DOHH2 (cell line): ENCODE measurements around the gene LRRC4C.

Experiments used
- H3F3A ChIP-seq: fragments of 200-600 bp; sonication (generic), shearing (Covaris generic); 2 replicates; pipeline ENCODE4 v1.6.0; 2016; ENCODE audit warnings: antibody characterized with exemption, mild to moderate bottlenecking; ENCODE audit not compliant: control insufficient read depth, insufficient read depth
- H3K27ac ChIP-seq: fragments of 200-600 bp; sonication (generic); 2 replicates; pipeline ENCODE4 v1.5.1; 2014; ENCODE audit warnings: low read depth, mild to moderate bottlenecking, low read length, moderate library complexity
- H3K27me3 ChIP-seq: fragments of 200-600 bp; sonication (generic); 2 replicates; pipeline ENCODE4 v1.6.1; 2014; ENCODE audit warnings: mild to moderate bottlenecking, low read length, mixed read lengths; ENCODE audit not compliant: control insufficient read depth
- H3K36me3 ChIP-seq: fragments of 200-600 bp; sonication (generic); 2 replicates; pipeline ENCODE4 v1.6.1; 2014; ENCODE audit warnings: mild to moderate bottlenecking, low read length, moderate library complexity, mixed read lengths; ENCODE audit not compliant: control insufficient read depth
- H3K4me1 ChIP-seq: fragments of 200-600 bp; sonication (generic); 2 replicates; pipeline ENCODE4 v1.6.1; 2014; ENCODE audit warnings: mild to moderate bottlenecking, low read length, mixed read lengths; ENCODE audit not compliant: control insufficient read depth
- H3K4me2 ChIP-seq: fragments of 200-600 bp; sonication (generic); 2 replicates; pipeline ENCODE4 v1.6.0; 2014; ENCODE audit warnings: mild to moderate bottlenecking, low read length, moderate library complexity
- H3K4me3 ChIP-seq: fragments of 200-600 bp; sonication (generic); 2 replicates; pipeline ENCODE4 v1.5.1; 2014; ENCODE audit warnings: mild to moderate bottlenecking, low read length, mixed read lengths
- H3K79me2 ChIP-seq: fragments of 200-600 bp; sonication (generic); 2 replicates; pipeline ENCODE4 v1.6.1; 2014; ENCODE audit warnings: mild to moderate bottlenecking, low read length, mixed read lengths; ENCODE audit not compliant: control insufficient read depth
- H3K9me2 ChIP-seq: fragments of 200-600 bp; sonication (generic); replicated peaks from 2 replicates; pipeline ENCODE4 v1.6.1; 2014; ENCODE audit warnings: mild to moderate bottlenecking, low read length, mixed read lengths; ENCODE audit not compliant: control insufficient read depth
- H3K9me3 ChIP-seq: fragments of 200-600 bp; sonication (generic); 2 replicates; pipeline ENCODE4 v1.6.1; 2014; ENCODE audit warnings: antibody characterized with exemption, low read length, mixed read lengths; ENCODE audit not compliant: control insufficient read depth, insufficient read depth
- H4K20me1 ChIP-seq: fragments of 200-600 bp; sonication (generic); 2 replicates; pipeline ENCODE4 v1.6.0; 2014; ENCODE audit warnings: low read depth, mild to moderate bottlenecking, antibody characterized with exemption, low read length, moderate library complexity; ENCODE audit not compliant: control insufficient read depth, insufficient read depth
- EZH2phosphoT487 ChIP-seq: fragments of 200-600 bp; sonication (generic); IDR thresholded peaks from 2 replicates; pipeline ENCODE4 v1.6.1; 2017; ENCODE audit warnings: borderline replicate concordance, mild to moderate bottlenecking, antibody characterized with exemption, low read length, moderate library complexity, mixed read lengths
- TF ChIP-seq, protein P1 (sequence below): fragments of 200-600 bp; sonication (generic); IDR thresholded peaks from one replicate; pipeline ENCODE4 v1.5.1; 2014; ENCODE audit warnings: antibody characterized with exemption, mild to moderate bottlenecking, low read depth, low read length; ENCODE audit not compliant: poor library complexity, severe bottlenecking

The LRRC4C gene

DNA sequence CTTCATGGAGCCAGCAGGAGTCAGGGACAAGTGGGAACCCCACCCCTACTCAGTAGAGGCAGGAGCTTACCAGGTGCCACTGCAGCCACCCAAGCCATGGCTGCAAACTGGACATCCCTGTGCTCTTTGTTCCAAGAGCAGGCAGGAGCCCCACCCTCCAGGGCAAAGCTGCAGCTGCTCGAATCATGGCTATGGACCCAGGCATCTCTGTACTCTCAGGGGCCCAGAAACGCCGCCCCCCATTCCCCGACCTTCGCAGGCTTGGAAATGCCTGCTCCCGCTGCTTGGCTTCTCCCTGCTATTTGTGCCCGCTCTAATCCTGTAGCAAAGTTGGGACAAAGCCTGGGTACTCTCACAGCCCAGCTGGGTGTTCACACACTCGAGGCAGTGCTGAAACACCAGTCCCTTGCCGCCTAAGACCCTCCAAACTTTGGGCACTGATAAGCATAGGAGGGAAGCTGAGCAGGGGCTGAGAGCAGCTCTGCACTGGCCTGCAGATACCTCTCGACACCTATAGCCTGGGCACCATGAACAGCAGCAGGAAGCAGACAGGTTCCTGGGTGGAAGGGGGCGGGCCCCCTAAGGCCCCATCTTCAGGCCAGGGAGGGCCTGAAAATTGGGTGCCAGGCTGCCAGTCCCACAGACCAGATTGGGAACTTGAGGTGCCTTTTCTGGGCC is 402.4 kb downstream of the LRRC4C start:
- no peaks in the 10 kb centered on the region for H3K79me2 ChIP-seq
- H4K20me1 ChIP-seq, result no peaks in the 10 kb centered on the region

DNA sequence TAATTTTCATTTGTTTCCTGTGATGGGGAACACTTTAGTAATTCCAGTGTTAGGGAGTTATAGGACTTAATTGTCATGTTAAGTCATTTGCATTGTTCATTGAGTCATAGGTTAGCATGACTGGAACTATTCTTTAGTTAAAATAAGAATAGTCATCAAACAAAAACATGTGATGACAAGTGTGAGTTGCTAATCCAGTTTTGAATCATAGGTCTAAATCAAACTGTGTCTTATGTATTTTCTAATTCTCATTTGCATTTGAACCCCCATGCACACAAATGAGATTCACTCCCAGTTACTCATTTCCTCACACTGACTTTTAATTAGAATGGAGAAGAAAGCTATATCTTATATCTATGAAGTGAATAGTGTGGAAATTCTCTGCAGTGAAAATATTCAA is 405.6 kb downstream of the LRRC4C start:
- Histone ChIP-seq H3K36me3 (no peaks in the 10 kb centered on the region), H3K27me3 (no peaks in the 10 kb centered on the region), H3K4me1 (no peaks in the 10 kb centered on the region), H3K79me2 (no peaks in the 10 kb centered on the region), H3F3A (no peaks in the 10 kb centered on the region), H3K27ac (no peak overlapping the region), H3K4me2 (no peak overlapping the region), H3K9me2 (no peaks in the 10 kb centered on the region), H3K4me3 (no peak overlapping the region), H3K9me3 (no peaks in the 10 kb centered on the region), H4K20me1 (no peaks in the 10 kb centered on the region)
- TF ChIP-seq, protein P1, sequence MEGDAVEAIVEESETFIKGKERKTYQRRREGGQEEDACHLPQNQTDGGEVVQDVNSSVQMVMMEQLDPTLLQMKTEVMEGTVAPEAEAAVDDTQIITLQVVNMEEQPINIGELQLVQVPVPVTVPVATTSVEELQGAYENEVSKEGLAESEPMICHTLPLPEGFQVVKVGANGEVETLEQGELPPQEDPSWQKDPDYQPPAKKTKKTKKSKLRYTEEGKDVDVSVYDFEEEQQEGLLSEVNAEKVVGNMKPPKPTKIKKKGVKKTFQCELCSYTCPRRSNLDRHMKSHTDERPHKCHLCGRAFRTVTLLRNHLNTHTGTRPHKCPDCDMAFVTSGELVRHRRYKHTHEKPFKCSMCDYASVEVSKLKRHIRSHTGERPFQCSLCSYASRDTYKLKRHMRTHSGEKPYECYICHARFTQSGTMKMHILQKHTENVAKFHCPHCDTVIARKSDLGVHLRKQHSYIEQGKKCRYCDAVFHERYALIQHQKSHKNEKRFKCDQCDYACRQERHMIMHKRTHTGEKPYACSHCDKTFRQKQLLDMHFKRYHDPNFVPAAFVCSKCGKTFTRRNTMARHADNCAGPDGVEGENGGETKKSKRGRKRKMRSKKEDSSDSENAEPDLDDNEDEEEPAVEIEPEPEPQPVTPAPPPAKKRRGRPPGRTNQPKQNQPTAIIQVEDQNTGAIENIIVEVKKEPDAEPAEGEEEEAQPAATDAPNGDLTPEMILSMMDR, result no peak
- TF ChIP-seq EZH2phosphoT487, result no peak

More for the DNA sequence above, 402.4 kb downstream of the LRRC4C start:
- Histone ChIP-seq H3K9me3 (no peaks in the 10 kb centered on the region), H3K4me3 (no peak overlapping the region), H3K9me2 (no peaks in the 10 kb centered on the region), H3K27me3 (no peaks in the 10 kb centered on the region), H3K36me3 (no peaks in the 10 kb centered on the region), H3K27ac (no peak overlapping the region), H3K4me1 (no peaks in the 10 kb centered on the region), H3K4me2 (no peak overlapping the region), H3F3A (no peaks in the 10 kb centered on the region)
- TF ChIP-seq, protein P1, result no peak
- TF ChIP-seq EZH2phosphoT487, result no peak

DNA sequence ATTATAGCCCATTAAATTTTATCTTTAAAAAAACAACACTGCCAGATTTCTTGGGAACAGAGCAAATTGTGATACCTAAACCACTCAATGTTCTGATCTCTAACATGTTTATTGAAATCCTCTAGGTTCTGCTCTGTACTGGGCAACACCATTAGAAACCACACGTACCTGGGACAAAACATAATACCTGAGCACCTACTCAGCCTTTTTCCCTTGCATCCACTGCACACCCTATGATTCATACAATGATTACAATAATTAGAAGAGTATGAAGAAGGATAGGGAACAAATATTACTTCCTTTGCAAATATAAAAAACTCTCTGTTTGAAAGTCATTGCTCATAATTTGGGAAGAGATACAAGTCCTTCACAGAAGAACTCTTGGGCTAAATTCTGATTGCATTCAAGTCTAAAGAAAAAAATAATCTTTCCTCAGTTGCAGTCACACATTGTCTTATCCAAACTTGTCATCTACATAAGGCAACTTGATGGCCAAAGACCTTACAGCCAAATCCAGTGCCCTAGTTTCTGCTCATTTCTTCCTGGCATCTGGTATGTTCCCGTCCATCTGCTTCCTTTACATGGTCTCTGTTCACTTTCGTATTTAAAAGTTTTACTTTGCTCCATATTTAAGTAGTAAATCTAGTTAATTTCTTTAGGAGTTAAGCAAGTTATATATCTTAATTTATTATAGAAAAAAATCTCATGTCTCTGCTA is 407.4 kb downstream of the LRRC4C start:
- no peaks in the 10 kb centered on the region for H3K36me3 ChIP-seq
- H3K4me1 ChIP-seq, result no peaks in the 10 kb centered on the region
- H3F3A ChIP-seq, result no peaks in the 10 kb centered on the region
- H3K9me2 ChIP-seq, result no peaks in the 10 kb centered on the region
- TF ChIP-seq, protein P1, result no peak
- no peak for TF ChIP-seq EZH2phosphoT487
- H4K20me1 ChIP-seq, result no peaks in the 10 kb centered on the region
- no peaks in the 10 kb centered on the region for H3K79me2 ChIP-seq
- no peak overlapping the region for H3K27ac ChIP-seq
- H3K4me2 ChIP-seq, result no peak overlapping the region
- no peaks in the 10 kb centered on the region for H3K27me3 ChIP-seq
- no peak overlapping the region for H3K4me3 ChIP-seq
- H3K9me3 ChIP-seq, result no peaks in the 10 kb centered on the region
